ENCODE data around the gene ARHGEF26.

DNA sequence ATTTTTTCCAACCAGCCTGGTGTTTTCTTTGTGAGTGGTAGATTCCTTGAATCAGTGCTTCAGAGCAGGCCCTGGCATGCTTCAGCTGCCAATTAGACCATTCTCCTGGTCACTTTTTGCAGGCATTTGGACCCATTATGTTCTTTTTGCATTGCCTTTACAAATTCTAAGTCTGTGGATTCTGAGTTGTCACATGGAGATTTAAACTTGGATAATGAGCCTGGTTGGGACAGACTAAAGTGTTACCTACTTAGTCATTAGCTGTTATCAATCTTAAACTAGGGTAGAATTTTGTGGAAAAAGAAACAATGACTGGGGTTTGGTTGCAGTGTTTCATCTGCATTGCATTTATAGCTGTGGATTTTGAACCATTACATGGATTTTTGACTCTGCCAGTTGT lies 40.6 kb downstream of the ARHGEF26 start:
- TF ChIP-seq, protein P1, sequence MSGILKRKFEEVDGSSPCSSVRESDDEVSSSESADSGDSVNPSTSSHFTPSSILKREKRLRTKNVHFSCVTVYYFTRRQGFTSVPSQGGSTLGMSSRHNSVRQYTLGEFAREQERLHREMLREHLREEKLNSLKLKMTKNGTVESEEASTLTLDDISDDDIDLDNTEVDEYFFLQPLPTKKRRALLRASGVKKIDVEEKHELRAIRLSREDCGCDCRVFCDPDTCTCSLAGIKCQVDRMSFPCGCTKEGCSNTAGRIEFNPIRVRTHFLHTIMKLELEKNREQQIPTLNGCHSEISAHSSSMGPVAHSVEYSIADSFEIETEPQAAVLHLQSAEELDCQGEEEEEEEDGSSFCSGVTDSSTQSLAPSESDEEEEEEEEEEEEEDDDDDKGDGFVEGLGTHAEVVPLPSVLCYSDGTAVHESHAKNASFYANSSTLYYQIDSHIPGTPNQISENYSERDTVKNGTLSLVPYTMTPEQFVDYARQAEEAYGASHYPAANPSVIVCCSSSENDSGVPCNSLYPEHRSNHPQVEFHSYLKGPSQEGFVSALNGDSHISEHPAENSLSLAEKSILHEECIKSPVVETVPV (CRISPR knock-in tag; IDR thresholded peaks at IDR 0.05): no peak
- no peak for TF ChIP-seq OSR1 (CRISPR knock-in tag; IDR thresholded peaks at IDR 0.05)
